Fibroblast of lung (primary cell): ENCODE data around the gene ZNF280B.

ENCODE experiments used
- CTCF ChIP-seq, 2 donors: IDR thresholded peaks in 1 of 2; conservative IDR thresholded peaks in 1 of 2; 1 replicate in 1 of 2; 2 replicates in 1 of 2; pipeline ENCODE4 v1.5.1; 2011 to 2012; ENCODE audit warnings: low read length in 2 of 2, control low read depth in 1 of 2, inconsistent platforms in 1 of 2, low read depth in 1 of 2, mild to moderate bottlenecking in 1 of 2
- EZH2 ChIP-seq: IDR thresholded peaks from 2 replicates; pipeline ENCODE4 v1.5.1; 2012; ENCODE audit warnings: low read length, control low read depth, mild to moderate bottlenecking; ENCODE audit errors: missing control alignments

- TF ChIP-seq CTCF (conservative IDR thresholded peaks at IDR 0.05 in 1 of 2, IDR thresholded peaks at IDR 0.05 in 1 of 2; ENCODE audit: low read depth in 1 of 2, low read length in 2 of 2), result no peak
- no peak for TF ChIP-seq EZH2
Observed at GRCh38 chr22:22506736-22507135, 1.8 kb downstream of the ZNF280B start.
